Measurements from ENCODE around the gene CRACR2B. TPM values are rescaled to one million over a fixed set of nuclear protein-coding genes. Genes with fewer than 3 reads are reported as not detected.

Gene CRACR2B
- total and polyA plus RNA-seq, 2 of the 13 experiments (the other 11 are each of a cell fraction or from before 2014, with no cell fraction given): 14.9 to 21.0 TPM

DNA sequence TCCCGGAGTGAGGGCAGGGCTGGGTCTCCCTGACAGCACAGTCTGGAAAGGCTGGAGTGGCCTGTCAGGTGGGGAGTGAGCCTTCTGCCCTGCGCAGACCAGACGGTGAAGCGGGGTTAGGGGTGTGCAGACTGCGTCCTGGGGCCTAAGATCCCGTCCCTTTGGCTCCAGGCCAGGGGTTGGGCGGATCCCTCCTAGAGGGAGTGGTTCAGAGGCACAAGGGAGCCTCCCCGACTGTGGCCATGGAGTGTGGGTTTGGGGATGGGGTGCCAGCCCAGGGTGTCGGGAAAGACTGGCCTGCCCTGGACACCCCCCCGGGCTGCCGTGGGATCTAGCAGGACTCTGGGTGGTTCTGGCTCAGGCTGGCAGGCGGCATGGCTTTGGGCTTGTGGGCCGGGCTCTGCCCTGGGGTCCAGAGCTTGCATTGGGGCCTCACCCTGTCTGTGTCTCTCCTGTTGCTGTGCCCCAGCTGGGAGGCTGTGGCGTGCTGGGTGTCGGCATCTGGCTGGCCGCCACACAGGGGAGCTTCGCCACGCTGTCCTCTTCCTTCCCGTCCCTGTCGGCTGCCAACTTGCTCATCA lies 34.5 kb downstream of the CRACR2B start (continued):
- TF ChIP-seq ZBTB42 (CRISPR knock-in tag; IDR thresholded peaks at IDR 0.05): no peak
- TF ChIP-seq, protein P1, sequence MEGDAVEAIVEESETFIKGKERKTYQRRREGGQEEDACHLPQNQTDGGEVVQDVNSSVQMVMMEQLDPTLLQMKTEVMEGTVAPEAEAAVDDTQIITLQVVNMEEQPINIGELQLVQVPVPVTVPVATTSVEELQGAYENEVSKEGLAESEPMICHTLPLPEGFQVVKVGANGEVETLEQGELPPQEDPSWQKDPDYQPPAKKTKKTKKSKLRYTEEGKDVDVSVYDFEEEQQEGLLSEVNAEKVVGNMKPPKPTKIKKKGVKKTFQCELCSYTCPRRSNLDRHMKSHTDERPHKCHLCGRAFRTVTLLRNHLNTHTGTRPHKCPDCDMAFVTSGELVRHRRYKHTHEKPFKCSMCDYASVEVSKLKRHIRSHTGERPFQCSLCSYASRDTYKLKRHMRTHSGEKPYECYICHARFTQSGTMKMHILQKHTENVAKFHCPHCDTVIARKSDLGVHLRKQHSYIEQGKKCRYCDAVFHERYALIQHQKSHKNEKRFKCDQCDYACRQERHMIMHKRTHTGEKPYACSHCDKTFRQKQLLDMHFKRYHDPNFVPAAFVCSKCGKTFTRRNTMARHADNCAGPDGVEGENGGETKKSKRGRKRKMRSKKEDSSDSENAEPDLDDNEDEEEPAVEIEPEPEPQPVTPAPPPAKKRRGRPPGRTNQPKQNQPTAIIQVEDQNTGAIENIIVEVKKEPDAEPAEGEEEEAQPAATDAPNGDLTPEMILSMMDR (CRISPR knock-in tag; IDR thresholded peaks at IDR 0.05): no peak
- TF ChIP-seq ZNF136 (CRISPR knock-in tag; IDR thresholded peaks at IDR 0.05; ENCODE audit: low read depth): no peak
- no peak for TF ChIP-seq SP2 (CRISPR knock-in tag; IDR thresholded peaks at IDR 0.05)
- TF ChIP-seq RBFOX2 (IDR thresholded peaks at IDR 0.05; ENCODE audit: low read depth, low read length): 0 out of 2 replicates have a peak, but pooled peaks have one; percentile 21
- no peak for TF ChIP-seq ZNF749 (CRISPR knock-in tag; IDR thresholded peaks at IDR 0.05; ENCODE audit: borderline replicate concordance)
- no peak for TF ChIP-seq BRCA1 (CRISPR knock-in tag; IDR thresholded peaks at IDR 0.05)
- no peak for TF ChIP-seq ZKSCAN8 (CRISPR knock-in tag; IDR thresholded peaks at IDR 0.05; ENCODE audit: borderline replicate concordance)
- TF ChIP-seq AKAP8 (CRISPR knock-in tag; IDR thresholded peaks at IDR 0.05): peak; percentile 71; the same call in 1 of the 2 replicates
- TF ChIP-seq, protein P2, sequence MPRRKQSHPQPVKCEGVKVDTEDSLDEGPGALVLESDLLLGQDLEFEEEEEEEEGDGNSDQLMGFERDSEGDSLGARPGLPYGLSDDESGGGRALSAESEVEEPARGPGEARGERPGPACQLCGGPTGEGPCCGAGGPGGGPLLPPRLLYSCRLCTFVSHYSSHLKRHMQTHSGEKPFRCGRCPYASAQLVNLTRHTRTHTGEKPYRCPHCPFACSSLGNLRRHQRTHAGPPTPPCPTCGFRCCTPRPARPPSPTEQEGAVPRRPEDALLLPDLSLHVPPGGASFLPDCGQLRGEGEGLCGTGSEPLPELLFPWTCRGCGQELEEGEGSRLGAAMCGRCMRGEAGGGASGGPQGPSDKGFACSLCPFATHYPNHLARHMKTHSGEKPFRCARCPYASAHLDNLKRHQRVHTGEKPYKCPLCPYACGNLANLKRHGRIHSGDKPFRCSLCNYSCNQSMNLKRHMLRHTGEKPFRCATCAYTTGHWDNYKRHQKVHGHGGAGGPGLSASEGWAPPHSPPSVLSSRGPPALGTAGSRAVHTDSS (CRISPR knock-in tag; conservative IDR thresholded peaks at IDR 0.05): no peak
- TF ChIP-seq HNRNPL (IDR thresholded peaks at IDR 0.05; ENCODE audit: low read depth, low read length): 0 out of 2 replicates have a peak, but pooled peaks have one; percentile 44
- TF ChIP-seq POLR2G (IDR thresholded peaks at IDR 0.05; ENCODE audit: low read depth, low read length): peak; percentile 47; the same call in 1 of the 2 replicates

Data from HepG2 (cell line).